HEK293T (cell line): ENCODE data around the gene MOCOS.

Experiments
- ARNT ChIP-seq: fragments of 450-650 bp; IDR thresholded peaks from 2 replicates; pipeline ENCODE4 v1.6.1; 2017; ENCODE audit warnings: mild to moderate bottlenecking
- BHLHE40 ChIP-seq: fragments of 450-650 bp; IDR thresholded peaks from 2 replicates; pipeline ENCODE4 v1.6.1; 2016; ENCODE audit warnings: mild to moderate bottlenecking, moderate library complexity, borderline replicate concordance
- ELF4 ChIP-seq: fragments of 450-650 bp; IDR thresholded peaks from 2 replicates; pipeline ENCODE4 v1.6.1; 2017; ENCODE audit warnings: antibody characterized with exemption
- FOXA1 ChIP-seq: fragments of 450-650 bp; IDR thresholded peaks from 2 replicates; pipeline ENCODE4 v1.6.1; 2016; ENCODE audit warnings: mild to moderate bottlenecking
- FOXK2 ChIP-seq: fragments of 450-650 bp; IDR thresholded peaks from 2 replicates; pipeline ENCODE4 v1.6.1; 2016; ENCODE audit warnings: mild to moderate bottlenecking
- FOXM1 ChIP-seq: fragments of 450-650 bp; IDR thresholded peaks from 2 replicates; pipeline ENCODE4 v1.6.1; 2017; ENCODE audit warnings: mild to moderate bottlenecking, borderline replicate concordance
- HDGF ChIP-seq: fragments of 450-650 bp; IDR thresholded peaks from 2 replicates; pipeline ENCODE4 v1.6.1; 2017; ENCODE audit warnings: antibody characterized with exemption, borderline replicate concordance
- LEF1 ChIP-seq: fragments of 450-650 bp; IDR thresholded peaks from 2 replicates; pipeline ENCODE4 v1.6.1; 2017; ENCODE audit warnings: mild to moderate bottlenecking, borderline replicate concordance
- PKNOX1 ChIP-seq: fragments of 450-650 bp; IDR thresholded peaks from 2 replicates; pipeline ENCODE4 v1.6.1; 2016
- SP1 ChIP-seq: fragments of 450-650 bp; IDR thresholded peaks from 2 replicates; pipeline ENCODE4 v1.6.1; 2017
- SUZ12 ChIP-seq: fragments of 450-650 bp; IDR thresholded peaks from 2 replicates; pipeline ENCODE4 v1.6.1; 2016; ENCODE audit warnings: mild to moderate bottlenecking
- TARDBP ChIP-seq: fragments of 450-650 bp; IDR thresholded peaks from 2 replicates; pipeline ENCODE4 v1.6.1; 2016

GRCh38 chr18:36143391-36143790, 43.9 kb upstream of the MOCOS start:
- TF ChIP-seq PKNOX1 = no peak
- no peak for TF ChIP-seq SP1
- no peak for TF ChIP-seq BHLHE40
- no peak for TF ChIP-seq FOXK2
- no peak for TF ChIP-seq ARNT
- TF ChIP-seq ELF4 = no peak
- no peak for TF ChIP-seq TARDBP
- TF ChIP-seq LEF1 = no peak
- no peak for TF ChIP-seq FOXA1
- no peak for TF ChIP-seq FOXM1
- TF ChIP-seq SUZ12 = no peak
- no peak for TF ChIP-seq HDGF
